ENCODE results near the gene ADAMTS17.

Gene ADAMTS17

DNA sequence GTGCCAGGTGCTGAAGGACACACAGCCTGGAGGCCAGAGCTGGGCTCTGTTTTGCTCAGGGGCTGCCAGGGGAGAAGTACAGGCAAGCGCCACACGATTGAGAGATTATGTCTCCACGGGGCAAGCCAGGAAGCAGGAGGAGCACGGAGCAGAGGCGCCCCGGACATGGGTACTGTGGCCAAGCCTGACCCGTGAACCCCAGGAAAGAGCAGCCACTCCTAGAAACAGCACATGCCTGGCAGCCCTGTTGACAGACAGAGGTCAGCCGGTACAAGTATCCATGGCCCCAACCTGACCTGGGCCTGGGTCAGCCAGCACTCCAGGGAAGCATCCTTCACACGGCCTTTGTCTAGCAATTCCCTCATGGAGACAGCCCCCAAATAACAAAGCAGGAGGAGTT lies 89.4 kb downstream of the ADAMTS17 start:
- H3K4me3 ChIP-seq (ENCODE audit: low read length), result no peak overlapping the region

GRCh38 chr15:100250176-100250800 lies 91.5 kb downstream of the ADAMTS17 start:
- H3K4me3 ChIP-seq (ENCODE audit: low read length), result no peak overlapping the region
- H3K4me1 ChIP-seq (ENCODE audit: insufficient read depth, low read length), result no peaks in the 10 kb centered on the region; the same call in 1 of the 2 replicates
- H3K9ac ChIP-seq (ENCODE audit: low read depth, low read length), result no peak overlapping the region
- H3K9me3 ChIP-seq (ENCODE audit: insufficient read depth, low read depth, low read length), result no peaks in the 10 kb centered on the region
- no peaks in the 10 kb centered on the region for H3K36me3 ChIP-seq (ENCODE audit: insufficient read depth, low read depth, low read length)
- no peak overlapping the region for H3K27ac ChIP-seq (ENCODE audit: low read length)
- no peaks in the 10 kb centered on the region for H3K27me3 ChIP-seq (ENCODE audit: insufficient read depth, low read length)

More for the DNA sequence above, 89.4 kb downstream of the ADAMTS17 start:
- Histone ChIP-seq H3K9me3 (ENCODE audit: insufficient read depth, low read depth, low read length) (no peaks in the 10 kb centered on the region), H3K4me1 (ENCODE audit: insufficient read depth, low read length) (no peaks in the 10 kb centered on the region), H3K36me3 (ENCODE audit: insufficient read depth, low read depth, low read length) (no peaks in the 10 kb centered on the region), H3K9ac (ENCODE audit: low read depth, low read length) (no peak overlapping the region), H3K27ac (ENCODE audit: low read length) (no peak overlapping the region), H3K27me3 (ENCODE audit: insufficient read depth, low read length) (no peaks in the 10 kb centered on the region)

GRCh38 chr15:100249096-100249815 lies 92.5 kb downstream of the ADAMTS17 start:
- H3K27ac ChIP-seq (ENCODE audit: low read length), result no peak overlapping the region
- H3K9ac ChIP-seq (ENCODE audit: low read depth, low read length), result no peak overlapping the region
- no peaks in the 10 kb centered on the region; the same call in 1 of the 2 replicates for H3K4me1 ChIP-seq (ENCODE audit: insufficient read depth, low read length)
- H3K4me3 ChIP-seq (ENCODE audit: low read length), result no peak overlapping the region
- H3K36me3 ChIP-seq (ENCODE audit: insufficient read depth, low read depth, low read length), result no peaks in the 10 kb centered on the region
- no peaks in the 10 kb centered on the region for H3K9me3 ChIP-seq (ENCODE audit: insufficient read depth, low read depth, low read length)
- no peaks in the 10 kb centered on the region for H3K27me3 ChIP-seq (ENCODE audit: insufficient read depth, low read length)

- H3K27ac ChIP-seq (ENCODE audit: low read length), result no peak overlapping the region
- no peak overlapping the region for H3K9ac ChIP-seq (ENCODE audit: low read depth, low read length)
- H3K4me1 ChIP-seq (ENCODE audit: insufficient read depth, low read length), result no peaks in the 10 kb centered on the region; the same call in 1 of the 2 replicates
- H3K4me3 ChIP-seq (ENCODE audit: low read length), result no peak overlapping the region
- no peaks in the 10 kb centered on the region for H3K9me3 ChIP-seq (ENCODE audit: insufficient read depth, low read depth, low read length)
- no peaks in the 10 kb centered on the region for H3K27me3 ChIP-seq (ENCODE audit: insufficient read depth, low read length)
- H3K36me3 ChIP-seq (ENCODE audit: insufficient read depth, low read depth, low read length), result no peaks in the 10 kb centered on the region
Observed at GRCh38 chr15:100248236-100248635, 93.5 kb downstream of the ADAMTS17 start.

- Histone ChIP-seq H3K4me3 (ENCODE audit: low read length) (no peak overlapping the region), H3K9ac (ENCODE audit: low read depth, low read length) (no peak overlapping the region), H3K27me3 (ENCODE audit: insufficient read depth, low read length) (no peaks in the 10 kb centered on the region), H3K27ac (ENCODE audit: low read length) (no peak overlapping the region), H3K9me3 (ENCODE audit: insufficient read depth, low read depth, low read length) (no peaks in the 10 kb centered on the region), H3K4me1 (ENCODE audit: insufficient read depth, low read length) (no peaks in the 10 kb centered on the region; the same call in 1 of the 2 replicates), H3K36me3 (ENCODE audit: insufficient read depth, low read depth, low read length) (no peaks in the 10 kb centered on the region)
Observed at GRCh38 chr15:100247228-100248225, 94.2 kb downstream of the ADAMTS17 start.

DNA sequence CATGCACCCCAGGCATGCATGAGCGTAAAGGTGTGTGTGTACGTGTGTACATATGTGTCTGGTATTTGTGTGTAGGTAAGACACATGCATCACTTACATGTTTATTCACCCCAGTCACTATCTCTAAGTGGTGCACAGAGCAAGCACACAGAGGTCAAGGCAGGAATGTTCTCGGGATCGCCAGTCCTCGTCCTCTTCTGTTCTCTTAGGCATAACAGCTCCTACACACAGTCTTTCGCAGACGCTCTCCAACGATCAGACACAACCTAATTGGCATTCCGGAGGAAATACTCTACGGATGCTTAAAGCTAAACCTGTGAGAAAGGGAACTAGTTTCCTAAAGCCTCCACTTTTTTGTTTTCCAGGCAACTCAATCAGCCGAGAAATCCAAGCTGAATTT lies 95.9 kb downstream of the ADAMTS17 start:
- Histone ChIP-seq H3K36me3 (ENCODE audit: insufficient read depth, low read depth, low read length) (no peaks in the 10 kb centered on the region), H3K4me3 (ENCODE audit: low read length) (no peak overlapping the region), H3K27ac (ENCODE audit: low read length) (no peak overlapping the region), H3K4me1 (ENCODE audit: insufficient read depth, low read length) (no peaks in the 10 kb centered on the region; the same call in 1 of the 2 replicates), H3K9ac (ENCODE audit: low read depth, low read length) (no peak overlapping the region), H3K27me3 (ENCODE audit: insufficient read depth, low read length) (no peaks in the 10 kb centered on the region), H3K9me3 (ENCODE audit: insufficient read depth, low read depth, low read length) (no peaks in the 10 kb centered on the region)

DNA sequence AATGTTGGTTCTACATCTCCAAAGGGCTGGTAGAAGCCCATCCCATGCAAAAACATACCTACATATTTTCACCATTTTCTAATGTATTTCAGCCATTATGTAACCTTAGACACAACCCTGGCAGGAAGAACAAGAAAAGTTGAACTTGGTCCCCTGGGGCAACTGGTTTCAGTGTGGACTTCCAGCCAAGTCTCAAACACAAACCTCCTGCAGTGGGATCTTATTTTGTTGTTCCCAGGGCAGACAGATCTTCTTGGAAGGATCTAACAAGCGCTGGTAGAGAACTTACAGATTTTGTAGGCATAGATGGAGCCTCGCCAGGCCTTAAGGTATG lies 96.3 kb downstream of the ADAMTS17 start:
- H3K27ac ChIP-seq (ENCODE audit: low read length), result no peak overlapping the region
- H3K4me1 ChIP-seq (ENCODE audit: insufficient read depth, low read length), result no peaks in the 10 kb centered on the region; the same call in 1 of the 2 replicates
- no peak overlapping the region for H3K9ac ChIP-seq (ENCODE audit: low read depth, low read length)
- H3K27me3 ChIP-seq (ENCODE audit: insufficient read depth, low read length), result no peaks in the 10 kb centered on the region
- H3K4me3 ChIP-seq (ENCODE audit: low read length), result no peak overlapping the region
- H3K9me3 ChIP-seq (ENCODE audit: insufficient read depth, low read depth, low read length), result no peaks in the 10 kb centered on the region
- no peaks in the 10 kb centered on the region for H3K36me3 ChIP-seq (ENCODE audit: insufficient read depth, low read depth, low read length)

- Histone ChIP-seq H3K36me3 (ENCODE audit: insufficient read depth, low read depth, low read length) (no peaks in the 10 kb centered on the region), H3K9ac (ENCODE audit: low read depth, low read length) (no peak overlapping the region), H3K4me1 (ENCODE audit: insufficient read depth, low read length) (no peaks in the 10 kb centered on the region; the same call in 1 of the 2 replicates), H3K27ac (ENCODE audit: low read length) (no peak overlapping the region), H3K4me3 (ENCODE audit: low read length) (no peak overlapping the region), H3K9me3 (ENCODE audit: insufficient read depth, low read depth, low read length) (no peaks in the 10 kb centered on the region), H3K27me3 (ENCODE audit: insufficient read depth, low read length) (no peaks in the 10 kb centered on the region)
Observed at GRCh38 chr15:100244796-100245486, 96.8 kb downstream of the ADAMTS17 start.

DNA sequence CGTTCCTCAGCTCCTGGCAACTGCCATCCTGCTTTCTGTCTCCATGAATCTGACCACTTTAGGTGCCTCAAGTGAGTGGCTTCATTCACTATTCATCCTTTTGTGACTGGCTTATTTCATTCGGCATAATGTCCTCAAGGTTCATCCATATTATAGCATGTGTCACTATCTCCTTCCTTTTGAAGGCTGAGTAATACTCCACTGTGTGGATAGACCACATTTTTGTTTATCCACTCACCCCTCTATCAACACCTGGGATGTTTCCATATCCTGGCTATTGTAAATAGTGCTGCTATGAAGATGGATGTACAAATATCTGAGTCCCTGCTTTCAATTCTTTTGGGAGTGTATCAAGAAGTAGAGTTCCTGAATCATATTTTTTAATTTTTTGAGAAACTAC lies 98.8 kb downstream of the ADAMTS17 start:
- Histone ChIP-seq H3K9ac (ENCODE audit: low read depth, low read length) (no peak overlapping the region), H3K27ac (ENCODE audit: low read length) (no peak overlapping the region), H3K4me1 (ENCODE audit: insufficient read depth, low read length) (no peaks in the 10 kb centered on the region; the same call in 1 of the 2 replicates), H3K4me3 (ENCODE audit: low read length) (no peak overlapping the region), H3K36me3 (ENCODE audit: insufficient read depth, low read depth, low read length) (no peaks in the 10 kb centered on the region), H3K27me3 (ENCODE audit: insufficient read depth, low read length) (no peaks in the 10 kb centered on the region), H3K9me3 (ENCODE audit: insufficient read depth, low read depth, low read length) (no peaks in the 10 kb centered on the region)

- H3K9ac ChIP-seq (ENCODE audit: low read depth, low read length), result no peak overlapping the region
- H3K4me1 ChIP-seq (ENCODE audit: insufficient read depth, low read length), result no peaks in the 10 kb centered on the region; the same call in 1 of the 2 replicates
- H3K9me3 ChIP-seq (ENCODE audit: insufficient read depth, low read depth, low read length), result no peaks in the 10 kb centered on the region
- H3K4me3 ChIP-seq (ENCODE audit: low read length), result no peak overlapping the region
- no peaks in the 10 kb centered on the region for H3K27me3 ChIP-seq (ENCODE audit: insufficient read depth, low read length)
- no peaks in the 10 kb centered on the region for H3K36me3 ChIP-seq (ENCODE audit: insufficient read depth, low read depth, low read length)
- H3K27ac ChIP-seq (ENCODE audit: low read length), result no peak overlapping the region
Observed at GRCh38 chr15:100241572-100242482, 99.9 kb downstream of the ADAMTS17 start.
